PC-9 (cell line): ENCODE measurements around the gene KLRC2. TPM values are rescaled to one million over a fixed set of nuclear protein-coding genes. Genes with fewer than 3 reads are reported as not detected.
"Not testable (repeated sequence)": the region's sequence is repeated elsewhere in the genome, so short reads cannot be mapped to it uniquely, and the experiment has no call there.

ENCODE experiments used
- BruUV-seq: library from RNA; stranded (reverse); fragments of 400-500 nt; replicated peaks from 2 replicates; lab custom pipeline; 2021; lab: Mats Ljungman, UMichigan
- CTCF ChIA-PET: fragments of 300-600 bp; sonication (Branson Sonifier 250); formaldehyde crosslinking; loops from one replicate; lab custom pipeline; 2022; ENCODE audit warnings: antibody characterized with exemption; lab: Charles Lee
- POLR2A ChIA-PET: fragments of 300-600 bp; sonication (Branson Sonifier 250); formaldehyde crosslinking; loops from one replicate; lab custom pipeline; 2022; ENCODE audit warnings: antibody characterized with exemption; ENCODE audit not compliant: unreplicated experiment; lab: Charles Lee
- DNase-seq, 2 experiments: peaks; one replicate each; pipeline versions ENCODE4 v3.0.0 to v3.0.0-alpha.2; 2015 to 2022; ENCODE audit warnings: mixed read lengths in 1 of 2
- H2AFZ ChIP-seq: fragments of 200-600 bp; sonication (generic); 2 replicates; pipeline ENCODE4 v1.8.1; 2017; ENCODE audit warnings: antibody characterized with exemption
- H3F3A ChIP-seq: fragments of 200-600 bp; sonication (generic); 2 replicates; pipeline ENCODE4 v1.8.1; 2017; ENCODE audit warnings: antibody characterized with exemption, mild to moderate bottlenecking, low read depth; ENCODE audit not compliant: insufficient read depth
- H3K27ac ChIP-seq: fragments of 200-600 bp; sonication (generic); 2 replicates; pipeline ENCODE4 v1.6.1; 2016; ENCODE audit warnings: mixed run types
- H3K27me3 ChIP-seq: fragments of 200-600 bp; sonication (generic); 2 replicates; pipeline ENCODE4 v1.6.1; 2016; ENCODE audit warnings: low read depth, mixed run types; ENCODE audit not compliant: insufficient read depth
- H3K36me3 ChIP-seq: fragments of 200-600 bp; sonication (generic); 2 replicates; pipeline ENCODE4 v1.6.1; 2016; ENCODE audit warnings: low read depth, mixed run types
- H3K4me1 ChIP-seq: fragments of 200-600 bp; sonication (generic); replicated peaks from 2 replicates; pipeline ENCODE4 v1.6.1; 2016; ENCODE audit warnings: mixed run types; ENCODE audit not compliant: insufficient read depth
- H3K4me2 ChIP-seq: fragments of 200-600 bp; sonication (generic); 2 replicates; pipeline ENCODE4 v1.6.1; 2017; ENCODE audit warnings: mixed run types
- H3K4me3 ChIP-seq: fragments of 200-600 bp; sonication (generic); 2 replicates; pipeline ENCODE4 v1.6.1; 2016; ENCODE audit warnings: mixed run types
- H3K79me2 ChIP-seq: fragments of 200-600 bp; sonication (generic); 2 replicates; pipeline ENCODE4 v1.6.1; 2017; ENCODE audit warnings: low read depth, mixed run types
- H3K9me2 ChIP-seq: fragments of 200-600 bp; sonication (generic); 2 replicates; pipeline ENCODE4 v1.8.1; 2017; ENCODE audit warnings: mild to moderate bottlenecking; ENCODE audit not compliant: insufficient read depth
- H3K9me3 ChIP-seq: fragments of 200-600 bp; sonication (generic); 2 replicates; pipeline ENCODE4 v1.8.1; 2016; ENCODE audit warnings: low read depth; ENCODE audit not compliant: insufficient read depth
- H4K20me1 ChIP-seq: fragments of 200-600 bp; sonication (generic); 2 replicates; pipeline ENCODE4 v1.8.1; 2017; ENCODE audit not compliant: insufficient read depth
- EZH2 ChIP-seq: fragments of 200-600 bp; sonication (generic); IDR thresholded peaks from 2 replicates; pipeline ENCODE4 v1.8.0; 2017; ENCODE audit warnings: antibody characterized with exemption, low read depth
- intact Hi-C: fragments of 100-400 bp; cut with micrococcal nuclease; formaldehyde crosslinking; loops from one replicate; pipeline ENCODE4 v1.10.0; 2022; ENCODE audit not compliant: unreplicated experiment
- total RNA-seq: library from RNA; stranded (reverse); gene quantifications from 2 replicates; pipeline ENCODE4 v1.2.3, GENCODE V29; 2021
- TF ChIP-seq, protein P1 (sequence below): fragments of 200-600 bp; sonication (generic); conservative IDR thresholded peaks from 2 replicates; pipeline ENCODE4 v1.6.1; 2017; ENCODE audit warnings: mixed run types, antibody characterized with exemption, mild to moderate bottlenecking, moderate library complexity

KLRC2 gene
- total RNA-seq, 1 experiment from 2014 or later, result not detected

DNA sequence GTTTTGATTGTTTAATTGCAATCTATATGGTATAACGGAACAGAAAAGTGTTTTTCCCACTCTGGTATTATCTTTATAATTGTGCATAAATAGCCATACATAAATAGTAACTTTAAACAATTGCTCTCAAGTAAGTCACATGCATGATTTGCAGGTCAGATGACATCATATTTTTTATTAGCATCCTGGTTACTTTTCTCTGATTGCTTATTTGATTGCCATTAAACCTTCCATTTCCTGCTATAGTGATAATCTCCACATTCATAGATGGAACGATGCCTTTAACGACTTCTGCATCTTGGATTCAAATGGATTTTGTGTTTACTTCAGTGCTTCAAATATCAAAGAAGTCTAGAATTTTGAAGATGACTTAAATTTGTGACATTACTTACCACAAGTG is 42.5 kb downstream of the KLRC2 start:
- H3K27me3 ChIP-seq, result no peaks in the 10 kb centered on the region
- intact Hi-C loops, result no loop called here
- BruUV-seq, result no TSS peak
- no peak overlapping the region for H3K4me3 ChIP-seq
- no peak overlapping the region for H3K27ac ChIP-seq
- H3K9me3 ChIP-seq, result 0 out of 2 replicates have a peak, but pooled peaks cover 4% of the 10 kb centered on the region
- POLR2A ChIA-PET, result interaction anchor here (0.6 kb wide), 1 partner anchor 181 kb away, joined by 8 read pairs; no protein-coding TSS in a partner anchor
- CTCF ChIA-PET, result no interaction called here
- H3K79me2 ChIP-seq, result no peaks in the 10 kb centered on the region
- H3F3A ChIP-seq, result peaks cover 22% of the 10 kb centered on the region
- H3K4me2 ChIP-seq, result no peak overlapping the region
- H4K20me1 ChIP-seq, result no peaks in the 10 kb centered on the region
- peaks cover 30% of the 10 kb centered on the region for H3K4me1 ChIP-seq
- 0 out of 2 replicates have a peak, but pooled peaks cover 3% of the 10 kb centered on the region for H3K36me3 ChIP-seq
- TF ChIP-seq, protein P1, sequence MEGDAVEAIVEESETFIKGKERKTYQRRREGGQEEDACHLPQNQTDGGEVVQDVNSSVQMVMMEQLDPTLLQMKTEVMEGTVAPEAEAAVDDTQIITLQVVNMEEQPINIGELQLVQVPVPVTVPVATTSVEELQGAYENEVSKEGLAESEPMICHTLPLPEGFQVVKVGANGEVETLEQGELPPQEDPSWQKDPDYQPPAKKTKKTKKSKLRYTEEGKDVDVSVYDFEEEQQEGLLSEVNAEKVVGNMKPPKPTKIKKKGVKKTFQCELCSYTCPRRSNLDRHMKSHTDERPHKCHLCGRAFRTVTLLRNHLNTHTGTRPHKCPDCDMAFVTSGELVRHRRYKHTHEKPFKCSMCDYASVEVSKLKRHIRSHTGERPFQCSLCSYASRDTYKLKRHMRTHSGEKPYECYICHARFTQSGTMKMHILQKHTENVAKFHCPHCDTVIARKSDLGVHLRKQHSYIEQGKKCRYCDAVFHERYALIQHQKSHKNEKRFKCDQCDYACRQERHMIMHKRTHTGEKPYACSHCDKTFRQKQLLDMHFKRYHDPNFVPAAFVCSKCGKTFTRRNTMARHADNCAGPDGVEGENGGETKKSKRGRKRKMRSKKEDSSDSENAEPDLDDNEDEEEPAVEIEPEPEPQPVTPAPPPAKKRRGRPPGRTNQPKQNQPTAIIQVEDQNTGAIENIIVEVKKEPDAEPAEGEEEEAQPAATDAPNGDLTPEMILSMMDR, result no peak
- no peak for TF ChIP-seq EZH2
- no peak for DNase-seq
- H3K9me2 ChIP-seq, result no peaks in the 10 kb centered on the region
- H2AFZ ChIP-seq, result no peak overlapping the region

DNA sequence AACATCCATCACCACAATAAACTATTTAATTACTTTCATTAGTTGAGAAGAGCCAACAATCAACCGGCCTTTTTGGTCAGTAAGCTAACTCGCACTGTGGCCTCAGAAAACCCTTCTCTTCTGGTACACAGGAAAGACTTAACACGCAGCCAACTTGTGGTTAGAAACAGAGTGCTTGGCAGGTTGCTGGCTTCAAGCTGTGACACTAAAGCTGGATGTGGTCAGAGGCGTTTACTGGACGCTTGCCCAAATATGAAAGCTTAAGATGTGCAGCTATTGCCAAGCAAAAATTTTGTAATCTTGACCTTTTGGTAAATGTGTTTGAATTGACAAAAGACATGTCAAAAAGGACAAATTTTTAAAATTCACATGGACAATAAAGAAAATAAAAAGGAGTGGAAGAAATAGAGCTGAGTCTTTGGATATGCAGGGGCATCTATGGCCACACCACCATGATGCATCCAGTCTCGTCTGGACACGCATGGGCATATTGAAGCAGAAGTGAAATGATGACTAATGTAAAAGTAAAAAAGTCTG is 43.3 kb downstream of the KLRC2 start:
- 0 out of 2 replicates have a peak overlapping the region, but pooled peaks have one; percentile 17 for H3K4me2 ChIP-seq
- intact Hi-C loops, result loop anchor here (1.0 kb wide), 1 partner anchor 27 kb away; no protein-coding TSS in a partner anchor
- H3K4me3 ChIP-seq, result no peak overlapping the region
- 0 out of 2 replicates have a peak, but pooled peaks cover 4% of the 10 kb centered on the region for H3K9me3 ChIP-seq
- H3K9me2 ChIP-seq, result no peaks in the 10 kb centered on the region
- H3K27ac ChIP-seq, result no peak overlapping the region
- DNase-seq, result peak; percentile 79 to 85
- no peaks in the 10 kb centered on the region for H3K36me3 ChIP-seq
- H3K4me1 ChIP-seq, result peaks cover 30% of the 10 kb centered on the region
- no TSS peak for BruUV-seq
- no peaks in the 10 kb centered on the region for H4K20me1 ChIP-seq
- no peaks in the 10 kb centered on the region for H3K79me2 ChIP-seq
- no peak overlapping the region for H2AFZ ChIP-seq
- ChIA-PET CTCF (interaction anchor here (0.7 kb wide), 1 partner anchor 468 kb away, joined by 3 read pairs; no protein-coding TSS in a partner anchor), POLR2A (interaction anchor here (0.6 to 0.8 kb wide), 2 partner anchors 28 to 31 kb away, joined by 4 to 9 read pairs; no protein-coding TSS in a partner anchor)
- H3K27me3 ChIP-seq, result no peaks in the 10 kb centered on the region
- TF ChIP-seq, protein P1, result no peak
- no peak for TF ChIP-seq EZH2
- peaks cover 22% of the 10 kb centered on the region for H3F3A ChIP-seq

DNA sequence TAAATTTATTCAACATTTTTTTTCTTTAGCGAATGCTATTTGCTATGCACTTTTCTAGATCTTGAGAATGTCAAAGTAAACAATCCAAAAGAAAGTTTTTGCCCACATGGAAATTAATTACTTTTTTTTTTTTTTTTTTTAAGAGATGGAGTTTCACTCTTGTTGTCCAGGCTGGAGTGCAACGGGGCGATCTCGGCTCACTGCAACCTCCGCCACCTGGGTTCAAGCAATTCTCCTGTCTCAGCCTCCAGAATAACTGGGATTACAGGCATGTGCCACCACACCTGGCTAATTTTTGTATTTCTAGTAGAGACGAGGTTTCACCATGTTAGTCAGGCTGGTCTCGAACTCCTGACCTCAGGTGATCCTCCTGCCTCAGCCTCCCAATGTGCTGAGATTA is 44.8 kb downstream of the KLRC2 start:
- H3K27me3 ChIP-seq, H3K9me3 ChIP-seq, H2AFZ ChIP-seq, intact Hi-C loops, CTCF ChIA-PET, H3K36me3 ChIP-seq, H3K9me2 ChIP-seq, H3K4me2 ChIP-seq, BruUV-seq, H3K4me3 ChIP-seq, H3K27ac ChIP-seq, DNase-seq, H4K20me1 ChIP-seq, POLR2A ChIA-PET, H3K79me2 ChIP-seq: not testable (repeated sequence)
- Histone ChIP-seq H3F3A (peaks cover 20% of the 10 kb centered on the region), H3K4me1 (peaks cover 28% of the 10 kb centered on the region)
